Activated CD4-positive, alpha-beta T cell treated with anti-CD3 and anti-CD28 coated beads, Interleukin-2, amount 10 ng/mL, durations not matched to agents 24 days and 14 days (primary cell): ENCODE measurements around the gene PLCB2. TPM values are rescaled to one million over a fixed set of nuclear protein-coding genes. Genes with fewer than 3 reads are reported as not detected.
A peak's percentile ranks its signal among the peaks of the same experiment; 100 is the strongest.

Source experiments
- DNase-seq: peaks from one replicate; pipeline ENCODE4 v3.0.0; 2022
- H3K27ac Mint-ChIP-seq: one replicate; pipeline ENCODE4 v1.8.0; 2022; ENCODE audit warnings: mild to moderate bottlenecking, mixed read lengths
- H3K27me3 Mint-ChIP-seq: one replicate; pipeline ENCODE4 v1.8.0; 2022; ENCODE audit warnings: mixed read lengths
- H3K36me3 Mint-ChIP-seq: one replicate; pipeline ENCODE4 v1.8.0; 2022; ENCODE audit warnings: low read depth, mild to moderate bottlenecking, mixed read lengths
- H3K4me1 Mint-ChIP-seq: one replicate; pipeline ENCODE4 v1.8.0; 2021; ENCODE audit warnings: mixed read lengths
- H3K4me3 Mint-ChIP-seq: one replicate; pipeline ENCODE4 v1.8.0; 2022; ENCODE audit warnings: mild to moderate bottlenecking, moderate library complexity, mixed read lengths
- H3K9me3 Mint-ChIP-seq: one replicate; pipeline ENCODE4 v1.8.0; 2021; ENCODE audit warnings: mixed read lengths
- intact Hi-C: fragments of 100-400 bp; cut with micrococcal nuclease; formaldehyde crosslinking; loops from one replicate; pipeline ENCODE4 v1.15.1; 2023
- total RNA-seq: library from RNA; stranded (reverse); gene quantifications from 2 replicates; pipeline ENCODE4 v1.2.3, GENCODE V29; 2022

PLCB2 gene
- total RNA-seq, 1 donor from 2014 or later = 95.7 TPM

- intact Hi-C loops = no loop called here
- Mint-ChIP-seq H3K36me3 (no peaks in the 10 kb centered on the region), H3K4me3 (no peak overlapping the region), H3K27ac (peak overlapping the region; percentile 48), H3K4me1 (peaks cover 13% of the 10 kb centered on the region), H3K9me3 (no peaks in the 10 kb centered on the region), H3K27me3 (no peaks in the 10 kb centered on the region)
- no peak for DNase-seq
Observed at GRCh38 chr15:40335938-40336743, 28.4 kb upstream of the PLCB2 start.

- H3K27ac Mint-ChIP-seq = no peak overlapping the region
- intact Hi-C loops = loop anchor here (1.0 kb wide), 1 partner anchor 12 kb away; the partner anchor contains the start of gene INAFM2
- no peaks in the 10 kb centered on the region for H3K36me3 Mint-ChIP-seq
- H3K4me1 Mint-ChIP-seq = peaks cover 13% of the 10 kb centered on the region
- H3K9me3 Mint-ChIP-seq = no peaks in the 10 kb centered on the region
- H3K4me3 Mint-ChIP-seq = no peak overlapping the region
- DNase-seq = no peak
- no peaks in the 10 kb centered on the region for H3K27me3 Mint-ChIP-seq
Observed at GRCh38 chr15:40334941-40335795, 27.4 kb upstream of the PLCB2 start.

GRCh38 chr15:40334541-40334940 is 26.8 kb upstream of the PLCB2 start:
- no peak for DNase-seq
- no peaks in the 10 kb centered on the region for H3K36me3 Mint-ChIP-seq
- H3K27me3 Mint-ChIP-seq = no peaks in the 10 kb centered on the region
- no peak overlapping the region for H3K4me3 Mint-ChIP-seq
- peaks cover 13% of the 10 kb centered on the region for H3K4me1 Mint-ChIP-seq
- peak overlapping the region; percentile 49 for H3K27ac Mint-ChIP-seq
- intact Hi-C loops = loop anchor here (1.0 kb wide), 1 partner anchor 11 kb away; the partner anchor contains the start of gene INAFM2
- H3K9me3 Mint-ChIP-seq = no peaks in the 10 kb centered on the region

GRCh38 chr15:40333922-40334492 is 26.3 kb upstream of the PLCB2 start:
- DNase-seq = peak; percentile 80
- intact Hi-C loops = loop anchor here (1.0 kb wide), 1 partner anchor 11 kb away; the partner anchor contains the start of gene INAFM2
- Mint-ChIP-seq H3K27me3 (no peaks in the 10 kb centered on the region), H3K36me3 (no peaks in the 10 kb centered on the region), H3K4me1 (peaks cover 13% of the 10 kb centered on the region), H3K9me3 (no peaks in the 10 kb centered on the region), H3K27ac (peak overlapping the region; percentile 49), H3K4me3 (peak overlapping the region; percentile 18)

GRCh38 chr15:40332113-40332781 is 24.5 kb upstream of the PLCB2 start:
- Mint-ChIP-seq H3K4me3 (no peak overlapping the region), H3K4me1 (peaks cover 19% of the 10 kb centered on the region), H3K27ac (no peak overlapping the region), H3K9me3 (no peaks in the 10 kb centered on the region), H3K27me3 (no peaks in the 10 kb centered on the region), H3K36me3 (peaks cover 2% of the 10 kb centered on the region)
- intact Hi-C loops = no loop called here
- DNase-seq = no peak

- H3K27ac Mint-ChIP-seq = no peak overlapping the region
- intact Hi-C loops = no loop called here
- H3K27me3 Mint-ChIP-seq = no peaks in the 10 kb centered on the region
- H3K4me1 Mint-ChIP-seq = peaks cover 19% of the 10 kb centered on the region
- no peak for DNase-seq
- peaks cover 3% of the 10 kb centered on the region for H3K36me3 Mint-ChIP-seq
- no peak overlapping the region for H3K4me3 Mint-ChIP-seq
- H3K9me3 Mint-ChIP-seq = no peaks in the 10 kb centered on the region
Observed at GRCh38 chr15:40331637-40332036, 23.9 kb upstream of the PLCB2 start.

GRCh38 chr15:40331026-40331425 is 23.3 kb upstream of the PLCB2 start:
- Mint-ChIP-seq H3K9me3 (no peaks in the 10 kb centered on the region), H3K36me3 (peaks cover 5% of the 10 kb centered on the region), H3K27ac (no peak overlapping the region), H3K4me3 (no peak overlapping the region), H3K27me3 (no peaks in the 10 kb centered on the region), H3K4me1 (peaks cover 19% of the 10 kb centered on the region)
- DNase-seq = no peak
- intact Hi-C loops = no loop called here

GRCh38 chr15:40330368-40330836 is 22.7 kb upstream of the PLCB2 start:
- H3K27me3 Mint-ChIP-seq = no peaks in the 10 kb centered on the region
- no peaks in the 10 kb centered on the region for H3K9me3 Mint-ChIP-seq
- intact Hi-C loops = no loop called here
- H3K4me1 Mint-ChIP-seq = peaks cover 21% of the 10 kb centered on the region
- H3K36me3 Mint-ChIP-seq = peaks cover 7% of the 10 kb centered on the region
- no peak overlapping the region for H3K27ac Mint-ChIP-seq
- DNase-seq = no peak
- no peak overlapping the region for H3K4me3 Mint-ChIP-seq

- peaks cover 3% of the 10 kb centered on the region for H3K27me3 Mint-ChIP-seq
- peaks cover 26% of the 10 kb centered on the region for H3K4me1 Mint-ChIP-seq
Observed at GRCh38 chr15:40329804-40330203, 22.1 kb upstream of the PLCB2 start.

GRCh38 chr15:40328751-40329150 is 21.0 kb upstream of the PLCB2 start:
- Mint-ChIP-seq H3K27me3 (peaks cover 3% of the 10 kb centered on the region), H3K4me3 (no peak overlapping the region), H3K36me3 (peaks cover 10% of the 10 kb centered on the region), H3K4me1 (peaks cover 21% of the 10 kb centered on the region), H3K27ac (no peak overlapping the region), H3K9me3 (no peaks in the 10 kb centered on the region)
- intact Hi-C loops = no loop called here
- DNase-seq = no peak

More at GRCh38 chr15:40329804-40330203, 22.1 kb upstream of the PLCB2 start:
- intact Hi-C loops = no loop called here
- no peak for DNase-seq
- H3K27ac Mint-ChIP-seq = no peak overlapping the region
- H3K36me3 Mint-ChIP-seq = peaks cover 10% of the 10 kb centered on the region
- no peak overlapping the region for H3K4me3 Mint-ChIP-seq
- no peaks in the 10 kb centered on the region for H3K9me3 Mint-ChIP-seq

GRCh38 chr15:40328176-40328575 is 20.4 kb upstream of the PLCB2 start:
- intact Hi-C loops = no loop called here
- no peak overlapping the region for H3K27ac Mint-ChIP-seq
- H3K36me3 Mint-ChIP-seq = peaks cover 10% of the 10 kb centered on the region
- peaks cover 3% of the 10 kb centered on the region for H3K27me3 Mint-ChIP-seq
- H3K4me3 Mint-ChIP-seq = no peak overlapping the region
- peaks cover 20% of the 10 kb centered on the region for H3K4me1 Mint-ChIP-seq
- H3K9me3 Mint-ChIP-seq = no peaks in the 10 kb centered on the region
- DNase-seq = no peak

GRCh38 chr15:40327457-40327856 is 19.7 kb upstream of the PLCB2 start:
- H3K9me3 Mint-ChIP-seq = no peaks in the 10 kb centered on the region
- H3K27me3 Mint-ChIP-seq = peaks cover 3% of the 10 kb centered on the region
- H3K4me1 Mint-ChIP-seq = peaks cover 24% of the 10 kb centered on the region
- DNase-seq = no peak
- intact Hi-C loops = no loop called here
- H3K4me3 Mint-ChIP-seq = no peak overlapping the region
- H3K27ac Mint-ChIP-seq = no peak overlapping the region
- peaks cover 10% of the 10 kb centered on the region for H3K36me3 Mint-ChIP-seq

- Mint-ChIP-seq H3K4me3 (no peak overlapping the region), H3K36me3 (peaks cover 10% of the 10 kb centered on the region), H3K9me3 (no peaks in the 10 kb centered on the region), H3K27me3 (peaks cover 5% of the 10 kb centered on the region), H3K27ac (no peak overlapping the region), H3K4me1 (peaks cover 36% of the 10 kb centered on the region)
- intact Hi-C loops = no loop called here
- no peak for DNase-seq
Observed at GRCh38 chr15:40325700-40326099, 18.0 kb upstream of the PLCB2 start.
